ENCODE results near the gene POLA2.
"Not testable (repeated sequence)": the region's sequence is repeated elsewhere in the genome, so short reads cannot be mapped to it uniquely, and the experiment has no call there.

GRCh38 chr11:65245046-65245445 is 16.7 kb upstream of the POLA2 start:
- not testable (repeated sequence) for TF ChIP-seq CTCF, POLR2A (IDR thresholded peaks at IDR 0.05)

All from testis (tissue), 2 donors.